ENCODE results near the gene TRIM51.
"Not testable (repeated sequence)": the region's sequence is repeated elsewhere in the genome, so short reads cannot be mapped to it uniquely, and the experiment has no call there.

The TRIM51 gene, protein sequence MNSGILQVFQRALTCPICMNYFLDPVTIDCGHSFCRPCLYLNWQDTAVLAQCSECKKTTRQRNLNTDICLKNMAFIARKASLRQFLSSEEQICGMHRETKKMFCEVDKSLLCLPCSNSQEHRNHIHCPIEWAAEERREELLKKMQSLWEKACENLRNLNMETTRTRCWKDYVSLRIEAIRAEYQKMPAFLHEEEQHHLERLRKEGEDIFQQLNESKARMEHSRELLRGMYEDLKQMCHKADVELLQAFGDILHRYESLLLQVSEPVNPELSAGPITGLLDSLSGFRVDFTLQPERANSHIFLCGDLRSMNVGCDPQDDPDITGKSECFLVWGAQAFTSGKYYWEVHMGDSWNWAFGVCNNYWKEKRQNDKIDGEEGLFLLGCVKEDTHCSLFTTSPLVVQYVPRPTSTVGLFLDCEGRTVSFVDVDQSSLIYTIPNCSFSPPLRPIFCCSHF

DNA sequence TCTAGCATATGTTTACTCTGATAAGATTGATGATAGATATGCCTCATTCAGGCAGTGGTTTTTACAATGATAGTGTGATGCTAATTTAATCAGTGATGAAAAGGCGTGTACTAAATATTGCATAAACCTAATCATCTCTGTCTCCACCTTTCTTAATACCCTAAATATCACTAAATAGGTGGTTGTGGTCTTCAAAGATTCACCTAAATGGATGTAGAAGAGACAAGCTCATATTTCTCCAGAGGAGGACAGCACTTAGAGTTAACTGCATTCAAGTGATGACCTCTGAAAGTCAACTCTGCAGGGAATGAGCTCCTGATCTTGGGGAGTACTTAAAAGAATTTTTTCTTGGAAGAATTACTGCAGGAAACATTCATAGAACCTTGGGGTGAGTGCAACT, at the start of gene TRIM51:
TSS of gene TRIM51 (plus strand) at position 301 of the 400 bp plus-strand sequence. CDS start 2,132 bp downstream, outside the sequence.
- not testable (repeated sequence) for DNase-seq

DNA sequence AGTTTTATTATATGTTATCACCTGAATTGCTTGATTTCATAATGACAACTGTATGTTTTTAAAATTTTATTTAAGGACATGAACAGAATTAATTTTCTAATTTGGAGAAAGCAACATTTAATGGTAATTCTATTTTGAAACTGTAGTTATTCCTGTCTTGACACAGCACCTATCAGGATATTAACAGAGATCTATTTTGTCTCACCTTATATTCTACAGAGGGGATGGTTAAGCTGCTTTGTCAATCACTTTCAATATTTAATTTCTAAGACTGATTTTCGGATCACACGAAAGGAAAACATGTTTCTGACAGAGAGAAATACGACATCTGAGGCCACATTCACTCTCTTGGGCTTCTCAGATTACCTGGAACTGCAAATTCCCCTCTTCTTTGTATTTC, 44.6 kb upstream of the TRIM51 start, which contains the start of gene OR5D16:
TSS of gene OR5D16 (plus strand) at position 301 of the 400 bp plus-strand sequence. CDS start at position 301, 0 bp downstream.
- DNase-seq, result no peak

DNA sequence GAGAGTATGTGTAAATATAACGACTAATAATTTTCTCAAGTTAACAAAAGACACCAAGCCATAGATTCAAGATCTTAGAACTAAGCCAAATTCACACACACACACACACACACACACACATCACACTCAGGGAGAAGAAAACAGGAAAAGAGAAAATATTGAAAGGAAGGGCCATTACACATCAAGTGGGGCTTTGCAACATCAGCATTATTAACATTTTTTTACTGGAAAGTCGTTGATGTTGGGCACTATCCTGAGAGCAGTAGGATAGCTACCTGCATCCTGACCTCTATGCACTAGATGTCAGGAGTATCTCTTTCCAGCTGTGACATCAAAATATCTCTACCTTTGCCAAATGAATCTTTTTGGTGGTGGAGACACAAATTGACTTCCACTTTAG, 35.6 kb upstream of the TRIM51 start:
- DNase-seq, result no peak

DNA sequence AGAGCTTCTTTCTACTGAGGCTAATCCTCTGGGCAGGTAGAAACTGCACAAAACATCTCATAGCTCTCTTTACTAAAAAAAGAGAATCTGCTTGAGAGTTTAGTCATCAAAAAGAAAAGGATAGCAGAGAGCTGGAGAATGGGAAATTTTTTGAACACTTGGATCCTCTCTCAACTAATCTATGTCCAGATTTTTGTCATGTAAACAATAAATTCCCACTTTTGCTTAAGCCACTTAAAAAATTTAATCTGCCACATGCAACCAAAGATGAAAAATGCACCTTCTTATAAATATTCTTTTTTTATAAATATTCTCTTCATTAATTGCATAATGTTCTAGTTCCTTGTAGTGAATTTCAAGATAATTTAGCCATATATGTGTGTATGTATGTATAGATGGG, 34.1 kb upstream of the TRIM51 start:
- DNase-seq, result no peak

DNA sequence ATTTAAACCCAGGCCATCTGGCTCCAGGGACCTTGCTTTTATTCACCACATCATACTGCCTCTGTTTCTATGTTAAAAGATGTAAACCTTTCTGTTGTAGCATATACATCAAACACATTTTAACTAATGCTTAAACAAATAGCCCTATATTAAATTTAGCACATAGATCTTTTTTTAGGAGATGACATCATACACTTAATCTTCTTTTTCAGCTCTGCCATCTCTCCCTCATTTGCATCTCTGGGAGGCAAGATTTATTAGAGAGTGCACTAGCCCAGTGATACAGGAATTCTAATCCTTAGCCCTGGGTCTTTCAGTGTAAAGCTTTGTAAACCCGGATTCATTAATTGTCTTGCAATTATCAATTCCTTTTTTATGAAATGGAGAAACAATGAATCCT, 31.0 kb upstream of the TRIM51 start:
- no peak for DNase-seq

DNA sequence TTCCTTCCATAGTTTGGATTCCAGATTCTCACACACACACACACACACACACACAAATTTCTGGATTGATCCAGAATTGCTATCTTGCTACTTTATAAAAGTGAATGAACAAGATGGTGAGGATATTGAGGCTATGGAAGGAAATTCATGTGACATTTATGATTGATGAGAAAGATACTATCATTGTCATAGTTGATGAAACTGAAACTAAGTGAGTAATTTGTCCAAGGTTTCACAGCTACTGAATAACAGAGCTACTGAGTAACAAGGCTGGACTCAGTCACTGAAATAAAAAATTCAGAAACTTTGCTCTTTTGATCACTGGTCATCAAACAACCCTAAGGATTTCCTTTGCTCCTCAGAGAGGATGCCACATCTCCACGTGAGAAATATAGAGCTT, 28.4 kb upstream of the TRIM51 start:
- DNase-seq, result no peak

DNA sequence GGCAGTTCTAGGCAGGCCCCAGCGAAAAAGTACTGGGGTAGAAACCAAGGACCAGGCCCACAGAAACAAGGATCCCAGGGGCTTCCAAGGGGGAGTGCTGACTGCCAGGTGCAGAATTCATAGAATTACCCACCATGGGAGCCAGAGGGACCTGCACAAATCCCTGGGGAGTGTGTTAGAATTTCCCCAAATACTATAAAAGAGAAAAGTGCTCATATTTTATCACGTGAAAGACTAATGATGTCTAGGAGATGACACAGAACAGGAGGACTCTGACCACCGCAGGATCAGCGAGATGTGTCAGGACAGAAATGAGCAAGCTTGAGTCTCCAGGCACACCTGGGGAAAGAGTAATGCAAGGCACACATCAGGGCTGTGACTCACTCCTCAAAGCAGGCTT, 15.7 kb upstream of the TRIM51 start:
- DNase-seq, result not testable (repeated sequence)

DNA sequence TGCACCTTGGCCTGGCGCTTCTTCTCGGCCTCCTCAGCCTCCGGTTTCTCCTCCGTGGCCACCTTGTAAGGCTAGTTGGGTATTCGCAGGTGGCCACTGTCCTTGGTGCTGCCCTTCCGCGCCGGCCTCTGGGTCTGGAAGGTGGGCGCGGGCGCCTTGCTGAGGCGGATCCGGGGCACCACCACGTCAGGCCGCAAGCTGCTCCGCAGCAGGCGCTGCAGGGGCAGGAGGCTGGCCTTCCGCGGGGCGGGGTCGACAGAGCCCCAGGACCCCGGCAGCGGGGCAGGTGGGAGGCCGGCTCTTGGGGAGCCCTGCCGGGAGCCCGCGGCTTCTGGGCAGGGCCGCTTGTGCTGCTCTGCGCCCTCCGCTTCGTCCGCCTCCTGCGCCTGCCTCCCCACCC, 10.4 kb upstream of the TRIM51 start:
- not testable (repeated sequence) for DNase-seq

DNA sequence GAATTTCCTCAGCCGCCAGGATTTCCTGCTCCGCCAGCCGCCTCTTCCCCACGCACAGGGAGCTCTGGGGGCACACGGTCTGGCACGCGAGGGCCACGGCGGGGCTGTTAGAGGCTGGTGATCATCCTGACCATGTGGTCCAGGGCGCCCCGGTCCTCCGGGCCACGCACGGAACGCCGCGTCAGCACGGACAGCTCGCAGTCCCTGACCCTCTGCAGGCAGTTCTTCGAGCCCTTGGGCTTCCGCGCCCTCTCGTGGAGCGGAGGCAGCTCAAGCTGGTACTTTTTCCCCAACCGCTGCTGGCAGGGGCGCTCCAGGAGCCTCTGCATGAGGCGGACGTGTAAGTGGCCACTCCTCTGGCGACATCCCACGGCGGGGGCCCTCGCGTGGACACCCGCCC, 10.0 kb upstream of the TRIM51 start:
- DNase-seq, result not testable (repeated sequence)

DNA sequence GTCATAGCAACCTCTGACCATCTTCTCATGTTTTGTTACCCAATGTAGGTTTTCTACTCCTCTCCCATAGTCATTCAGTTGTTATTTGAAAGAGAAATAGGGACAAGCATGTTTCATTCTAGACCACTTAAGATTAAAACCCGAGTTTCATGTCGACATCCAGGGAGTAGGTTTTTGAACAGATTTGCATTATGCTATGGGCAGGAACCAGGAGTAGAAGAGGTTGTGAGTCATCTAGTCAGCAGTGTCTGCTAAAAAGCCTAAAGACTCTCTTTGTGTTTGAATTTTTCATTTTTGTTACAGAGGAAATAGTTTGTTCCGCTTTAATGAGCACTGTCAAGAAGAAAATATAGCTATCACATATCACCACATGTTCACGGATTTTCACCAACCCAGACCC, 1.9 kb downstream of the TRIM51 start:
- DNase-seq, result not testable (repeated sequence)

DNA sequence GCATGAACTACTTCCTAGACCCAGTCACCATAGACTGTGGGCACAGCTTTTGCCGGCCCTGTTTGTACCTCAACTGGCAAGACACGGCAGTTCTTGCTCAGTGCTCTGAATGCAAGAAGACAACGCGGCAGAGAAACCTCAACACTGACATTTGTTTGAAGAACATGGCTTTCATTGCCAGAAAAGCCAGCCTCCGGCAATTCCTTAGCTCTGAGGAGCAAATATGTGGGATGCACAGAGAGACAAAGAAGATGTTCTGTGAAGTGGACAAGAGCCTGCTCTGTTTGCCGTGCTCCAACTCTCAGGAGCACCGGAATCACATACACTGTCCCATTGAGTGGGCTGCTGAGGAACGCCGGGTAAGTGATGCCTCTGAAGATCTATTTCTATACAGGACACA, 2.4 kb downstream of the TRIM51 start:
- not testable (repeated sequence) for DNase-seq

DNA sequence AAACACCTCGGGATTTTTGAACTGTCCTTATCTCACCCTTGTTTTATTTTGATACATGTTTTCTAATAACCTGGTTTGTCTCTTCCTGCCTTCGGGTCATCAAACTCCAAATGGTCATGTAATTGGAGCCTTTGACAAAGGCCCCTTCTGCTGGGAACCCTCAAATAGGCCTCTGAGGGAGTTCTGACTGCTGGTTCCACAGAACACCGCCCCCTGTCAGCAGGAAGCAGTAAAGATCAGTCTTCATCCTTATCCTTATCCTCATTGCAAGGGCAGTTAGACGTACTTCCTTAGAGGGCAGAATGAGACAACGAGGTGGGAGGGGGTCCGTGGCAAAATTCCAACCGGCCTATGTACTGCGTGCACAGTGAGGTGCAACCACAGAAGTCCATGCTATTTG, 12.1 kb downstream of the TRIM51 start:
- DNase-seq, result no peak

DNA sequence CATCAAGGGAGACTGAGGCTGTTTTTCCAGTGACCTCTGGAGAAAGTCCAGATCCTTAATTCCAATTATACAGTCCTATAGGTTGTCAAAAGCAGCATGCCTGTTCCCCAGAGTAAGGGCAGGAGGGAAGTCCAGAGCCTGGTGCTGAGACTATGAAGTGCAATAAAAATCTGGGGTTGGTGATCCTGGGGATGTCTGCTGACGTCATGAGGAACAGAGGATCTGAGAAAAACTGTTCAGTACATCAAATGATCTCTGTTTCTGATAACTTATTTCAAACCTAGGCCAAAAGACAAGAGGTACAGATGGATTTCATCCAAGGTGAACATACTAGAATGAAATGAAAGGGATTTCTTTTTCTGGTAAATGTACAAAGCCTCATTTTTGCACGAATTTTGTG, 19.2 kb downstream of the TRIM51 start:
- DNase-seq, result no peak

DNA sequence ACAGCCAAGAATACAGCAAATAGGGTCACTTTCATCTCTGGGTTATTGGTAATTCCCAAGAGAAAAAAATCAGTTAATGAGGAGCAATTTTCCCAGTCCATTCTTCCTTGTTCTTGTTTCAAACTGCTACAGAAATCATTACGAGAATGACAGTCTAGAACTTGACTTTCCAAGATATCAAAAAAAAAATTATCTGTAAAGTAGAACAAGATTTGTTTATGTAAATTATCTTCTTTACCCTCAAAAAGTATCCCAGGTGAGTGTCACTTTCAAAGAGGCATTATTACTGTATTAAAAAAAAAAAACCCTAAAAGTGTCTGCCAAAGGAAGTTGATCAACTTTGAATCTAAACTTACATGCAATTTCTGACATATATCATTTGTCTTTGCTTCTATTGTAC, 31.4 kb downstream of the TRIM51 start, which contains the start of gene OR5W2:
TSS of gene OR5W2 (minus strand) at position 101 of the 400 bp plus-strand sequence. CDS start at position 101, 0 bp downstream.
- DNase-seq, result no peak

DNA sequence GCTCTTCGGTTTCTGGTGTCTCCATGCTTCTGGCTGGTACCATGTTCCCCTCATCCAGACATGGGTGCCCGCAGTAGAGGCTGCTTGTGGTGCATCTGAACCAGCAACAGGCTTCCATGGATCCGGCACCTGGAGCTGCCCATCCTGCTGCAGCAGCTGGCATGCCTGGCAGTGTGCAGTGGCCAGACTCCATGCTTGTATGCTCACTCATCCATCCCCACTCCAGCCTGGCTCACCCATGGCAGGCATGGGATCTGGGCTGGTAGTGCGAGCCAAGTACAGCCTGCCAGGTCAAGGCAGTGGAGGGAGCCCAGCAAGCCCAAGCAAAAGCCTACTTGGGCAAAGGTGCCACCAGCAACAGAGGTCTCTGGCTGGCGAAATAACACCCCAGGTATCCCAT, 37.4 kb downstream of the TRIM51 start:
- DNase-seq, result no peak

DNA sequence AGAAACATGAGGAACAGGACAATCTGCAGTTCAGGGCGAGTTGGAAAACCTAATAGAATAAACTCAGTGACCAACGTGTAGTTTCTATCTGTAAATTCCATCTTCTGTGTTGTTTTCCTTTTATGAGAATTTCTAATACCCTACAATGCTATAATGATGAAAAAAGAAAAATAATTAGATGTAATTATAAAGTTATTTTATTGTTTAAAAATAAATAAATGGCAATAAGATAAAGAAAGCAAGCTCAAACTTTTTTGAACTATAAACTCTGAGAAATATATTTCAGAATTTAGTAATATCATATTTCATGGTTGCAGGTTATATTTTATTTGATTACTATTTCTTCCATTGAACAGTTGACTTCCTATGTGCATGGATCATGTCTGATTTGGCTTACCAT, 53.2 kb downstream of the TRIM51 start, which contains the start of gene OR5I1:
TSS of gene OR5I1 (minus strand) at position 101 of the 400 bp plus-strand sequence. CDS start at position 101, 0 bp downstream.
- no peak for DNase-seq
